HG03432 (cell line): ENCODE measurements around the gene DAPP1.
"Not testable (repeated sequence)": the region's sequence is repeated elsewhere in the genome, so short reads cannot be mapped to it uniquely, and the experiment has no call there.

Source experiments
- ATAC-seq: cut with Tn5 transposase; IDR thresholded peaks from one replicate; pipeline ENCODE4 v1.9.1; 2021; ENCODE audit warnings: mild to moderate bottlenecking, moderate library complexity; ENCODE audit not compliant: unreplicated experiment

DAPP1 gene

DNA sequence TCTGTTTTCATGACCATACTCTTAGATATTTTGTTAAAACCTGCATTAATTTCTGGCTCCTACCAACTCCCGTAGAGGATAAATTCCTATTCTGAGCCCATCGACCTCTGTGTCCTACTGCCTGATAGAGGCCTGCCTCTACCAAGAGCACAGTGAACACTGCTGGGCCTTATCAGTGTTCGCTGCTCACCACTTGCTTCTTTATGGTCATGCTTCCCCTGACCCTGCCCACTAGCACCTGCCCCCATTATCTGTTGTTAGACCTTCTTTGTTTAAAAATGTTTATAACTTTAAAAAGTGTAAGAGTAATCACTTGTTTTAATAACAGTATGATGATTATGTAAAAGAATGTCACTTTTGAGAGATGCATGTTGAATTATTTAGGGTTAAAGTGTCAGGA is 6.1 kb downstream of the DAPP1 start:
- ATAC-seq, result no peak

- no peak for ATAC-seq
Observed at GRCh38 chr4:99824070-99824599, 7.5 kb downstream of the DAPP1 start.

GRCh38 chr4:99825272-99825671 is 8.6 kb downstream of the DAPP1 start:
- ATAC-seq, result no peak

GRCh38 chr4:99826016-99826415 is 9.4 kb downstream of the DAPP1 start:
- no peak for ATAC-seq

GRCh38 chr4:99827454-99827853 is 10.8 kb downstream of the DAPP1 start:
- ATAC-seq, result no peak

- ATAC-seq, result no peak
Observed at GRCh38 chr4:99827857-99828256, 11.2 kb downstream of the DAPP1 start.

- no peak for ATAC-seq
Observed at GRCh38 chr4:99828477-99828876, 11.8 kb downstream of the DAPP1 start.

GRCh38 chr4:99830051-99830450 is 13.4 kb downstream of the DAPP1 start:
- not testable (repeated sequence) for ATAC-seq

DNA sequence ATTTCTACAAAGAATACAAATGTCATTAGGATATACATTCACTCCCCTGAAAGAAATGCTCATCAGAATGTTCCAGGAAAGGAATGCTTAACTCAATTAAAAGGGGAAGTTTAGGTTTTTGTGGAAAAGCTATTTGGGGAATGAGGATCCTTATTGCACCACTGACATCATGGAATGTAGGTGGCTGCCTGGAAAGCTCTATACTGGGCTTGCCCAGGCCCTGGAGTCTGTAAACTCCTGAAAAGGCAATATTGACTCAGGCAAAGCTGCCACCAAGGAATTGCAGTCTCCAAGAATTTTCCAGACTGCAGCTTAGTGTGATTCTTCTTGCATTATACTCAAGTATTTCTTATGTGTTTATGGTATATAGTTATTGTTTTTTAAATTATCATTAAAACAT is 15.7 kb downstream of the DAPP1 start:
- ATAC-seq, result no peak

DNA sequence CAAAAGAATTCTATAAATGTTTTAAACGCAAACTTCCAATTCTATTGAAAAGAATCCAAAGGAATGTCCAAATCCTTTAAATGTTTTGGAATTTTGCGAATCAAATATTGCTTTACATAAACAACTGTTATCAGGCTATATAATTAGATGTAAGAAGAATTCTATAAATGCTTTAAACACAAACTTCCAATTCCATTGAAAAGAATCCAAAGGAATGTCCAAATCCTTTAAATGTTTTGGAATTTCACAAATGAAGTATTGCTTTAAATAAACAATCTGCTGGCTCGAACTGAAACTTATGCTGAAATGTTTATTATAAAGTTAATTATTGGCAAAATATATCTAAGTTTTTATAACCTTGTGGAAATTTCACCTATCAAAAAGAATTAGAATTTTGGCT is 16.1 kb downstream of the DAPP1 start:
- no peak for ATAC-seq

DNA sequence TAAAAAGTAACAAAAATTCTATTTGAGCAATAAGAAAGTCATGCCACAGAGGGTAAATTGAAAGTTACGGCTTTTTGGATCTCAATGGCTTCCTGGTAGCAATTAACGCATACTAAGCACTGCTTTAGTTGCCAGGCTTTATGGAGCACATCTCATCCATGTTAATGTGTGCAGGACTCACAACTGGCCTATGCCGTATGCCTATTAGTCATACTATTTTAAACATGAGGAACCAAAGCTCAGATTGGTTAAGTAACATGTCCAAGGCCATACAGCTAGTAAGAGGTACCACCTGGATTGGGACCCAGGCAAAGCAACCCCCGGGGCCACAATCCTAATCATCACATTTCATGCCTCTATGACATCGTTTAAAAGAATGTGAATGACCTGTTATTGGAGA is 17.1 kb downstream of the DAPP1 start:
- no peak for ATAC-seq

DNA sequence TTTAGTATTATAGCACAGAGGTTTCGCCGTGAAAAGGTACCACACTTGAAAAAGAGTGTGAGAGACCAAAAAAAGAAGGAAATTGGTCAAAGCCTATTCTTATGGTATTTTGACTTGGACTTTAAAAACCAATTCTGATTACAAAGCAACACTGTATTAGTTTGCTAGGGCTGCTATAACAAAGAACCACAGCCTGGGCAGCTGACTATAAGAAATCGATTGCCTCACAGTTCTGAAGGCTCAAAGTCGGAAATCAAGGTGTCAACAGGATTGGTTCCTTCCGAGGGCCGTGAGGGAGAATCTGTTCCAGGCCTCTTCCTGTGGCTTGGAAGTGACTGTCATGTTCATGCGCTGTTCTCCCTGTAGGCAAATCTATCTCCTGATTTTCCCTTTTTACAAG is 17.9 kb downstream of the DAPP1 start:
- no peak for ATAC-seq

- no peak for ATAC-seq
Observed at GRCh38 chr4:99835942-99836341, 19.3 kb downstream of the DAPP1 start.

DNA sequence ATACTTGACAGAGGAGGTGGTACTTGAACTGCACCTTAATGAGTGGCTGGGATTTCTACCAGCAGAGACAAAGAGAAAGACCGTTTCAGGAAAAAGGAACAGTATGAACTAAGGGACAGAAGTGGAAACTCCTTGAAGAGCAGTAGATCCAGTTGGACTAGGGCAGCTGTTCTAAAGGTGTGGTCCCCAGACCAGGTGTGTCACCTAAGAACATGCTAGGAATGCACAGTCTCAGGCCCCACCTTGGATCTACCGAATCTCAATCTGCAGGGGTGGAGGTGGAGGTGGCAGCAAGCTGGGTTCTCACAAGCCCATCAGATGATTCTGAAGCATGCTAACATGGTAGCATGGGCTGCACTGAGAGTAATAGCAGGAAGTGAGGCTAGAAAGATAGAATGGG is 22.3 kb downstream of the DAPP1 start:
- ATAC-seq, result no peak

DNA sequence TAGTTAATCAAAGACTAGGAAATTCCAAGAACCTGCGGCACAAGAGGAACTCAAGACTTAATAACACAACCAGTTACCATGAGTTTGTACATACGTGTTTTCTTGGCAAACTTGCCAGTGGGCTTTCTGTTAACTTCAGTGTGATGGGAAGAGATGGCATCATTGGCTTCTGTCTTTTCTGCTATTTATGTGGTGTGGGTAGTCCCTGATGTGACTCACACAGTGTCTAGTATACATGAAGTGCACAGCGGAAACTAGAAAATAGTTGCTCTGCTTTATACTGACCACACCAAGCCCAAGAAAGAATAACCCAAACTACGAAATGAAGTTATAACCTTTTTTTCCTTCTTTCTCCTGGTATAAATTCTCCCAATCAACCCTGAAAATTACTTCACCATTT is 24.5 kb downstream of the DAPP1 start:
- no peak for ATAC-seq

DNA sequence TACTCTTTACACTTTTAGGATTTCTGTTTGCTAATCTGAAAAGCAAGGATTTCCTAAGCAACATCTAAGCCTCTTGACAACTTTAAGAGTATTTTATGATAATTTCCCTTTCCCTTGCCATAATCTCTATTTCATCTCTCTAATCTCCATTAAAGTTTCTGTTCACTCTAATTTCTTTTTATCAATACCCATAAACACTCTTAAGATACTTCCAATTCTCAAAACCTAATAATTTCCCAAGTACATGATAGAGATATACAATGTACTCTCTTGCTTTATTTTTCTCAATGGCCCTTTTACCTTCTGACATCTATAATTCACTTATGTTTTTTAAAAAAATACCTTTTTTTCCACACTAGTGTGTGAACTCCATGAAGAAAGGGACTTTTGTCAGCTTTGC is 26.8 kb downstream of the DAPP1 start:
- ATAC-seq, result no peak

DNA sequence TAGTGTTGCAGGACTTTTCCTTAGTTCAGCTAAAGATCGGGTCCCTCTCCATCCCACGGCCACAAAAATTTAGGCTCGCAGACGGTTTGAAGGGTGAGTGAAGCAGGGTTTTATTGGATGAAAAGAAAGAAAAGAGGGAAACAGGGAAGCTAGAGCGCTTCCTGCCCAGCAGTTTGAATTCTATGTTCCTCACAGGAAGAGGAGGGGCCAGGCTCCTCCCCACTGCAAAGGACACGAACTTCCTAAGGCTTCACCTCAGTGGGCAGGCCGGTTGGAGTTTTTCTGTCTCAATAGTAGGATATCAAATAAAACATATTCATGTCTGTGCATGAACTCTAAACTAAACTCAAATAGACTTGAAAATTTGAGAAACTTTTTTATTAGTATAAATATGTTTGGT is 27.4 kb downstream of the DAPP1 start:
- ATAC-seq, result no peak

GRCh38 chr4:99845179-99845578 is 28.6 kb downstream of the DAPP1 start:
- no peak for ATAC-seq

DNA sequence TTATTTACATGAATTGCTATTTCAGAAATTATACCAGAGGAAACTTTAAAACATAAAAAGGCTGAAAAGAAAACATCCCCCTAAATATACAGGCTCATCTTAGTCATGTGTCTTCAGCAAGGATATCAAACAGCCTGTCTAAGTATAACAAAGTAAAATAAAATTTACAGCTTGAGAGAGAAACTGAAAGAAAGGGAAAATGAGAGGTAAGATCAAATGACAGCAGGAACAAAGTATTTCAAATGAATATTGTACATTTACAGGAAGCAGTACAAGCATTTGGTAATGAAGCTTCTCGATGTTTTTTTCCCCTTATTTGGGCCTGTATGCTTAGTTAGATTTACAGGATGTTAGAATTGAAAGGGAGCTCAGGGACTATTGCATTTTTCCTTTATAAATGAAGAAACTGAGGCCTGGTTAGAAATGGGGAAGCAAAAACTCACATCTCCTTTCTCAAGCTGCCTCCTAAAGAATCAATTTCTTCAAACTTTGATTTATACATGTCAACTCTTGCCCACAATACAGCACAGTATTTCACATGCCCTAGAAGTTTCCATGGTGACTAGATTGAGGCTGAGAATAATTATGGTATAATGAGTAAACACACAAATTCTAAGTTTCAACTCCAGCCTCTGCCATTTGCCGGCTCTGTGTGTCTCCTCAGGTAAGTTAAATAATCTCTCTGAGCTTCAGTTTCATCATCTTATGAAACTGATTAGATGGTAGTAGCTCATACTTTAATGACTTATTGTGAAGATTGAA is 29.3 kb downstream of the DAPP1 start:
- ATAC-seq, result no peak

DNA sequence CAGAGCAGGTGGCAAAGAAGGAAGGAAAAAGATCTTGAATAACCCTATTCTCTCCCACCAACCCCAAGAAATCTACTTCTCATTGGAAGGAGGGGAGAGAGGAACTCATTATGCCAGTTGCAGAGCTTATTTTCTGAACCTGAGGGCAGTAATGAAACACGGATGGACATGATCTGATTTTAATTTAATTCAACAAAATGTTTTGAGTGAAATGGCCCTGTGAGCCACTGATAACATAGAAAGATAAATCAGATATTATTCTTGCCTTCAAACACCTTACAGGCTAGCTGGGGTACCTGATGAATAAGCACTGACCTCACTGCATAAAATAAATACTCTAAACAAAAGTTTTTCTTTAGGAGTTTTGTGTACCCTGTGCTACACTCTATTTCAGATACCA is 30.3 kb downstream of the DAPP1 start:
- ATAC-seq, result no peak

- peak; percentile 61 for ATAC-seq
Observed at GRCh38 chr4:99847362-99847976, 30.8 kb downstream of the DAPP1 start.

DNA sequence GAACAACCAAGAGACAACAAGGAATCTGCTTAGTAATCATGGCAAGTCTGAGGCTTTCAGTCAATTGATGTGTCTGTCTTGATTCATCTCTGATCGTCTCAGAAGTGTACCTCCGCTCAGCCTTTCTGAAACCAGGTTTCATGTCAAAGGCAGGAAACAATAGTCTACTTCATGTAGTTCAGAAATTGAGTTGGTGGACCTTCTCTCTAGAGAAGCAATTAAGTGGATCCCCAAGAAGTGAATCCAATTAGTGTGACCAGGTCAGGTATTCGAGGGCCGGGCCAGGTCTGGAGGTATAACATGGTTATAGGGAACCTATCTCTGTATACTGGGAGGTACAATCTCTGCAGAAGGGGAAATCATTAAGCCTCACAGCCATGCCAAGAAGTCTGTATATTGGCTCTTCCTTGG is 32.0 kb downstream of the DAPP1 start:
- peak; percentile 47 for ATAC-seq
